PFSK-1 (cell line): ENCODE measurements around the gene TP53I13.

Experiments
- FOXP2 ChIP-seq: optimal IDR thresholded peaks from 2 replicates; pipeline ENCODE3; 2011; ENCODE audit warnings: borderline replicate concordance, control low read depth, inconsistent platforms; ENCODE audit not compliant: insufficient read depth; ENCODE audit errors: extremely low read length, extremely low read depth
- POLR2AphosphoS5 ChIP-seq: IDR thresholded peaks from 2 replicates; pipeline ENCODE4 v1.6.1; 2012; ENCODE audit warnings: low read depth, mild to moderate bottlenecking, control low read depth, low read length, moderate library complexity
- REST ChIP-seq, 2 experiments: IDR thresholded peaks; 2 replicates each; pipeline versions ENCODE4 v1.6.1 to v1.8.0; 2011 to 2012; ENCODE audit warnings: low read depth in 2 of 2, low read length in 2 of 2, control low read depth in 1 of 2, inconsistent platforms in 1 of 2, mild to moderate bottlenecking in 1 of 2, moderate library complexity in 1 of 2; ENCODE audit not compliant: insufficient read depth in 1 of 2
- SIN3A ChIP-seq: IDR thresholded peaks from 2 replicates; pipeline ENCODE4 v1.6.1; 2012; ENCODE audit warnings: mild to moderate bottlenecking, low read length, moderate library complexity, borderline replicate concordance; ENCODE audit not compliant: insufficient read depth
- TAF1 ChIP-seq: IDR thresholded peaks from 2 replicates; pipeline ENCODE4 v1.6.1; 2012; ENCODE audit warnings: low read length, control low read depth, borderline replicate concordance; ENCODE audit not compliant: insufficient read depth

Gene TP53I13

GRCh38 chr17:29603109-29603674 is 34.7 kb downstream of the TP53I13 start:
- TF ChIP-seq SIN3A (no peak), TAF1 (no peak), POLR2AphosphoS5 (no peak), FOXP2 (no peak)

- TF ChIP-seq TAF1 = no peak
- no peak for TF ChIP-seq POLR2AphosphoS5
- no peak for TF ChIP-seq FOXP2
- no peak for TF ChIP-seq SIN3A
- TF ChIP-seq REST (IDR thresholded peaks at IDR 0.05; ENCODE audit: insufficient read depth in 1 of 2, low read depth in 2 of 2, low read length in 2 of 2) = no peak
Observed at GRCh38 chr17:29607557-29608195, 39.2 kb downstream of the TP53I13 start.

- TF ChIP-seq POLR2AphosphoS5 (no peak), TAF1 (no peak), REST (IDR thresholded peaks at IDR 0.05; ENCODE audit: insufficient read depth in 1 of 2, low read depth in 2 of 2, low read length in 2 of 2) (no peak)
Observed at GRCh38 chr17:29608986-29609385, 40.5 kb downstream of the TP53I13 start.

GRCh38 chr17:29610395-29610794 is 41.9 kb downstream of the TP53I13 start:
- TF ChIP-seq REST (IDR thresholded peaks at IDR 0.05; ENCODE audit: insufficient read depth in 1 of 2, low read depth in 2 of 2, low read length in 2 of 2) (no peak), FOXP2 (no peak), POLR2AphosphoS5 (no peak), SIN3A (no peak), TAF1 (no peak)

- TF ChIP-seq SIN3A (no peak), FOXP2 (no peak), POLR2AphosphoS5 (no peak), TAF1 (no peak), REST (IDR thresholded peaks at IDR 0.05; ENCODE audit: insufficient read depth in 1 of 2, low read depth in 2 of 2, low read length in 2 of 2) (no peak)
Observed at GRCh38 chr17:29611351-29612093, 43.0 kb downstream of the TP53I13 start.
